Measurements from ENCODE around the gene TMSB15C.
"Not testable (repeated sequence)": the region's sequence is repeated elsewhere in the genome, so short reads cannot be mapped to it uniquely, and the experiment has no call there.

Gene TMSB15C

GRCh38 chrX:104085919-104086318 is 9.9 kb upstream of the TMSB15C start:
- intact Hi-C loops (cut with micrococcal nuclease), result no loop called here
- Mint-ChIP-seq H3K27ac (no peak overlapping the region), H3K27me3 (no peaks in the 10 kb centered on the region), H3K9me3 (no peaks in the 10 kb centered on the region), H3K4me1 (ENCODE audit: low read depth) (no peaks in the 10 kb centered on the region), H3K4me3 (no peak overlapping the region), H3K36me3 (ENCODE audit: low read depth) (no peaks in the 10 kb centered on the region)

- intact Hi-C loops (cut with micrococcal nuclease), result no loop called here
Measured at GRCh38 chrX:104085477-104085876, 9.4 kb upstream of the TMSB15C start.

DNA sequence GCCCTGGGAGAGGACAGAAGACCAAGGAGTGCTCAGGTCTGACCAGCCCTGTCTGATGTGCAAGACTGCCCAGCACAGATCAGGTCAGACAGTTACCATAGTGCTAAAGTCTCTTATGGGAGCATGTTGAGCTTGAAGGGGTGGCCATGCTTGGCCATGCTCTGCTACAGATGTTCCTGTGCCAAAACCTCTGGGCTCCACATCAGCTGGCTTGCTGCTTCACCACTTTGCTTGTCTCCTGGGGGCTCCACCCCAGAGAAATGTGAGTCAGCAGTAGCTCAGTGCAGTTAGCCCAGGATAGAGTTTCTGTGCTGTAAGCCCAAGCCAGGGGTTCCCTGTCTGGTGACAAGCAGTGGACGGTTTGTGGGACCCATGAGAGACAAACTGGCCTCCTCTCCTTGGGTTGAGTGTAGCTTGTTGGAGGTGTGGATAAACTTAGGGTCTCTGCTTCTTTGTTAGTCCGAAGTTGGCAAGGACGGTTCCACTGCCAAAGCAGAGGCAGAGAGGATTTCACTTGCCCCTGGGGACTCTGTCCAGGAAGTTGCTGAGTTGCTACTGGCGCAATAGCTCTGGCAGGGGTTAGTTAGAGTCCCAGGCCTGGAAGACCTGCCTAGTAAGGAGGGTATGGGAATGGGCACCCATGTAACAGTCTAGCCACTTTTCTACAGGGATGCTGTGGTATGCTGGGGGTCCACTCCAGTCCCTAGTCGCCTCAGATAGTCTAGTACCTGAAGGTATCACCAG is 8.7 kb upstream of the TMSB15C start:
- no peak overlapping the region for H3K27ac Mint-ChIP-seq
- no peaks in the 10 kb centered on the region for H3K9me3 Mint-ChIP-seq
- H3K27me3 Mint-ChIP-seq, result no peaks in the 10 kb centered on the region
- no peaks in the 10 kb centered on the region for H3K4me1 Mint-ChIP-seq (ENCODE audit: low read depth)
- H3K36me3 Mint-ChIP-seq (ENCODE audit: low read depth), result no peaks in the 10 kb centered on the region
- intact Hi-C loops (cut with micrococcal nuclease), result no loop called here
- no peak overlapping the region for H3K4me3 Mint-ChIP-seq

More at GRCh38 chrX:104085477-104085876, 9.4 kb upstream of the TMSB15C start:
- no peaks in the 10 kb centered on the region for H3K36me3 Mint-ChIP-seq (ENCODE audit: low read depth)
- H3K4me3 Mint-ChIP-seq, result no peak overlapping the region
- H3K4me1 Mint-ChIP-seq (ENCODE audit: low read depth), result no peaks in the 10 kb centered on the region
- H3K27ac Mint-ChIP-seq, result no peak overlapping the region
- H3K9me3 Mint-ChIP-seq, result no peaks in the 10 kb centered on the region
- H3K27me3 Mint-ChIP-seq, result no peaks in the 10 kb centered on the region

- Mint-ChIP-seq H3K4me1 (ENCODE audit: low read depth) (no peaks in the 10 kb centered on the region), H3K4me3 (no peak overlapping the region), H3K36me3 (ENCODE audit: low read depth) (no peaks in the 10 kb centered on the region), H3K27ac (no peak overlapping the region), H3K27me3 (no peaks in the 10 kb centered on the region), H3K9me3 (no peaks in the 10 kb centered on the region)
- intact Hi-C loops (cut with micrococcal nuclease), result no loop called here
Measured at GRCh38 chrX:104084063-104084462, 8.0 kb upstream of the TMSB15C start.

GRCh38 chrX:104077854-104078253 is 1.8 kb upstream of the TMSB15C start:
- not testable (repeated sequence) for H3K36me3 Mint-ChIP-seq (ENCODE audit: low read depth); H3K27me3 Mint-ChIP-seq; H3K4me1 Mint-ChIP-seq (ENCODE audit: low read depth)

DNA sequence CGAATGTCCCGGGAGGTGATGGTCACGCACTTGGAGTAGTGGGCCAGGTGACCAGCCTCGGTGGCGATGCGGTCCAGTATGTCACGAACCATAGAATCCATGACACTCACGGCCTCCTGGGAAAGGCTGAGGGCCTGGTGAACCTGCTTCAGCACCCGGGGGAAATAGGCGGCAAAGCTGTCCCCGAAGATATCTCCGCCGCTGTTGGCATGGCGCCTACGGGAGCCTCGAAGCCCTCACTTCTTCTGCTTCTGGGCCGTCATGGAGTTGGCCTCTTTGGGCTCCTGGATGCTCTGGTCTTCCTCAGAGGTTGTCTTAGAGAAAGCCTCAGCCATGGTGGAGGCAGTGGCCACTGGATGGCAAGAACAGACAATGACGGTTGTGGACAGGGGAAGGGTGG is 13.4 kb downstream of the TMSB15C start:
- H3K27me3 Mint-ChIP-seq; H3K4me1 Mint-ChIP-seq (ENCODE audit: low read depth); H3K36me3 Mint-ChIP-seq (ENCODE audit: low read depth); intact Hi-C loops (cut with micrococcal nuclease); H3K4me3 Mint-ChIP-seq; H3K9me3 Mint-ChIP-seq; H3K27ac Mint-ChIP-seq: not testable (repeated sequence)

More at GRCh38 chrX:104077854-104078253, 1.8 kb upstream of the TMSB15C start:
- H3K4me3 Mint-ChIP-seq; H3K27ac Mint-ChIP-seq; H3K9me3 Mint-ChIP-seq; intact Hi-C loops (cut with micrococcal nuclease): not testable (repeated sequence)

GRCh38 chrX:104054956-104055355 is 21.1 kb downstream of the TMSB15C start:
- H3K27ac Mint-ChIP-seq; H3K4me1 Mint-ChIP-seq (ENCODE audit: low read depth); intact Hi-C loops (cut with micrococcal nuclease); H3K4me3 Mint-ChIP-seq; H3K36me3 Mint-ChIP-seq (ENCODE audit: low read depth); H3K9me3 Mint-ChIP-seq; H3K27me3 Mint-ChIP-seq: not testable (repeated sequence)

- Mint-ChIP-seq H3K4me1 (ENCODE audit: low read depth) (no peaks in the 10 kb centered on the region), H3K27me3 (no peaks in the 10 kb centered on the region), H3K9me3 (no peaks in the 10 kb centered on the region), H3K36me3 (ENCODE audit: low read depth) (no peaks in the 10 kb centered on the region), H3K27ac (no peak overlapping the region), H3K4me3 (no peak overlapping the region)
- intact Hi-C loops (cut with micrococcal nuclease), result no loop called here
Measured at GRCh38 chrX:104047171-104047570, 28.9 kb downstream of the TMSB15C start.

DNA sequence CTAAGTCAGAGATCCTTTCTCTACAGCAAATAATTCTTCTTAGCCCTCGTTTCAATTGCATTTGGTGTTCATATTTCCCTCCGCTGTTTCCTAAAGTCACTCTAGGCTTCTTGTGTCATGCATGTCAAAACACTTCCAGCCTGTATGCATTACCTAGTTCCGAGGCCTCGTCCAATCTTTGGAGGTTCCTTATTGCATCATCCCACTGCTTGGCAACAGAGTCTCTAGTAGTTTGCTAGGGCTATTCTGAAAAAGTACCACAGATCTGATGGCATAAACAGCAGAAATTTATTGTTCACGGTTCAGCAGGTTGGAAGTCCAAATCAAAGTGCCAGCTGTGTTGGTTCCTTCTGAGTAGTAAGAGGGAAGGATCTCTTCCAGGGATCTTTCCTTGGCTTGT is 30.4 kb downstream of the TMSB15C start:
- intact Hi-C loops (cut with micrococcal nuclease), result no loop called here
- Mint-ChIP-seq H3K4me1 (ENCODE audit: low read depth) (no peaks in the 10 kb centered on the region), H3K9me3 (no peaks in the 10 kb centered on the region), H3K27ac (no peak overlapping the region), H3K4me3 (no peak overlapping the region), H3K36me3 (ENCODE audit: low read depth) (no peaks in the 10 kb centered on the region), H3K27me3 (no peaks in the 10 kb centered on the region)

- H3K27me3 Mint-ChIP-seq, result no peaks in the 10 kb centered on the region
- no peak overlapping the region for H3K27ac Mint-ChIP-seq
- H3K4me3 Mint-ChIP-seq, result no peak overlapping the region
- peaks cover 9% of the 10 kb centered on the region for H3K4me1 Mint-ChIP-seq (ENCODE audit: low read depth)
- intact Hi-C loops (cut with micrococcal nuclease), result no loop called here
- no peaks in the 10 kb centered on the region for H3K9me3 Mint-ChIP-seq
- no peaks in the 10 kb centered on the region for H3K36me3 Mint-ChIP-seq (ENCODE audit: low read depth)
Measured at GRCh38 chrX:104041003-104041402, 35.0 kb downstream of the TMSB15C start.

DNA sequence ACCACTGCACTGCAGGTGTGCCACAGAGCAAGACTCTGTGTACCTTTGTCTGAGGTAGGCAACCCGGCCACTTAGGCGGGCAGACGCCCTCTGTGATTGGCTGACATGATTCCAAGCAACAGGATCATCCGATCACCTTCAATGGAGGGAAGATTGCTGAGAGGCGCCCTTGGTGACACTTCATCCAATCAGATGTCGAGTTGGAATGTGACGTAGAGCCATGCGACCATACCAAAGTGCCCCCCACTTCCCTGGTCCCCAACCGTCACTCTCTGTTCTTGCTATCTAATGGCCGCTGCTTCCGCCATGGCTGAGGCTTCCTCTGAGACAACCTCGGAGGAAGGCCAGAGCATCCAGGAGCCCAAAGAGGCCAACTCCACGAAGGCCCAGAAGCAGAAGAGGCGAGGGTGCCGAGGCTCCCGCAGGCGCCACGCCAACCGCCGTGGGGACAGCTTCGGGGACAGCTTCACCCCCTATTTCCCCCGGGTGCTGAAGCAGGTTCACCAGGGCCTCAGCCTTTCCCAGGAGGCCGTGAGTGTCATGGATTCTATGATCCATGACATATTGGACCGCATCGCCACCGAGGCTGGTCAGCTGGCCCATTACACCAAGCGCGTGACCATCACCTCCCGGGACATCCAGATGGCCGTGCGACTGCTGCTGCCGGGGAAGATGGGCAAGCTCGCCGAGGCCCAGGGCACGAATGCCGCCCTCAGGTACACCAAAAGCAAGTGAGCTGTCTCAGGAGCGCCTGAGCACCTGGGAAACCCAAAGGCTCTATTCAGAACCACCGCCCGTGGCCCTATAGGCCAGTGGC is 36.1 kb downstream of the TMSB15C start, which contains the start of gene H2BW2:
TSS of gene H2BW2 (plus strand) at position 268 of the 817 bp plus-strand sequence. CDS start at position 307, 39 bp downstream.
- Mint-ChIP-seq H3K9me3 (no peaks in the 10 kb centered on the region), H3K27ac (no peak within 1 kb of the TSS), H3K4me3 (no peak within 1 kb of the TSS), H3K36me3 (ENCODE audit: low read depth) (no peaks in the 10 kb centered on the region), H3K4me1 (ENCODE audit: low read depth) (peaks cover 9% of the 10 kb centered on the region), H3K27me3 (no peaks in the 10 kb centered on the region)
- intact Hi-C loops (cut with micrococcal nuclease), result no loop called here
